ENCODE results near the gene PLIN1.

Gene PLIN1

DNA sequence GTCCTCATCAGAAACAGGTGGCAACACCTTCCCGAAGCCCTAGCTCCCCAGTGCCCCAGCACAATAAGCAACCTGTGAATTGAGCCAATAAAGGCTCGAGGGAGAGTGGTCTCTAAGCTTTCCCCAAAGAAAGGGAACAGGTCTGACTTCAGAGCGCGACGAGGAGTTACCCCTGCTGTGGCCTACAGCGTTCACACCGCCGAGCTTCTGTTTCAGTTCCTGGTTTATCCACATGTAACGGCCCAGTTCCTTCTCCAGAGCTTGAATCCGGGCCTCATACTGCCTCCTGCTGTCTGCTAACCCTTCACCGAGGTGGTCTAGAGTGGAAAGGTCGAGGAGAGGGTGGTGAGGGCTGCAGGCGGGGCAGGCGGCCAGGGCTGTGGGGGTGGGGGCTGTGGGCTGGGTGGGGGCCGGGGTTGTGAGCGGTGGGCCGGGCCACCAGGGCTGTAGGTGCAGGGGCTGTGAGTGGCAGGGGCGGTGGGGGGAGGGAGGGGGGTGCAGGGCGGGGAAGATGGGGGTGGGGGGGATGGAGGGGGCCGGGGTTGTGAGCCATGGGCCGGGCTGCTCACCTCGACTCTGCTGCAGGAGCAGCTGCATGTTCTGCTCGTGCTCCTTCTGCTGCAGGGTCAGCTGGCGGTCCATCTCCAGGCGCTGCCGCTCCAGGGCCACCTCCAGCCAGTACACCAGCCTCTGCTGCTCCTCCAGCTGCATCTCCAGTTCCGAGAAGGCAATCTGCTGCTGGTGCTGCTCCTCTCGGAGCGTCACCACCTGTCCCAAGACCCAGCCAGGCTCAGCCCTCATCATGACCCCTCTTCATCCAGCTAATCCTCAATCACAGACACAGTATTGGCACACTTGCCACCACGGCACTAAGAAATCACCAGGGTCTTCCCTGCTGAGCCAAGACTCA, 50.1 kb downstream of the PLIN1 start:
- DNase-seq (ENCODE audit: low read depth), result no peak

DNA sequence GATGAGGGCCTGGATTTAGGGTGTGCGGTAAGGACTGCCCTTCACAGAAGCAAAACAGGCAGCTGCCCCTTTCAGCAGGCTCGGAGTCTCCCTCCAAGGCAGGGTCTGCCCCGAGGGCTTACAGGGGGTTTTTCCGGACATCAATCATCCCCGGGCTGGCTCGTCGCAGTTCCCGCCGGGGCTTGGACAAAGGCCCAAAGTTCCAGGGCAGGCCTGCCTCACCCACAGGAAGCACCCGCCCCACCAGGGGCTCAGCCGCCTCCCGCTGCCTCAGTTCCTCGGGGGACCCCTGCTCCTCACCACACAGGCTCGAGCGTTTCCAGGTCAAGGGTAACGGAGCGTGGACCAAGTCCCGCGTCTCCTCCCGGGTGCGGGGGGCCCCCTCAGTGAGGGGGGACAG, 50.9 kb downstream of the PLIN1 start:
- no peak for DNase-seq (ENCODE audit: low read depth)

DNA sequence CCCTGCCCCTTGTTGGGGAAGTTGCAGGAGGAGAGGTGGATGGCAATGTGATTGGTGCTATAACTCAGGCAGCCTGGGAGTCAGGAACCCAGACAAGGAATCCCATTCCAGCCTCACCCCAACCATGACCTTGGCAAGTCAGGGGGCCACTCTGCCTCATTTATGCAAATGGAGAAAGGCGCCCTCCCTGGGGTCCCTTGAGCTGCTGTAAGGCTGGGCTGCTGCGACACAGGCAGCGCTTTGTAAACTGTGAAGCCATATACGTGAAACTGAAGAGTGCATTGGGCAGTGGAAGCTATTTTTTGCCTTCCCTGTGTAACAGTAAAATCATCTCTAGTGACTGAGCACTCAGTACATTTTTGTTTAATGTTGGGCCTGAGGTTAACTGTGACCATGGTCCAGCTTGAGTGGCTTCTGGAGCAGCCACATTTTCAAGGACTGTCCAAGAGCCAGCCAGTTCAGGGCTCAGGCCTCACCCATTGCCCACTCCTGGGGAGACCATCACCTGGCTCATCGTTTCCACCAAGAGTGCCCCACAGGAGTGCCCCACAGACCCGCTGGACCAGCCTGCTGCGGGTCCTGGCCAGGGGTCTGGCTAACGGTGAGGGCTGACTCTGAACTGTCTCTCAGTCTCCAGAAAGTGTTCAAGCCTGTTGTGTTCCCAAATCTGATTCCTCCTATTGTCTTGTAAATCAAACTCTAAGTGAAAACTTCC, 51.8 kb downstream of the PLIN1 start:
- DNase-seq (ENCODE audit: low read depth), result no peak

DNA sequence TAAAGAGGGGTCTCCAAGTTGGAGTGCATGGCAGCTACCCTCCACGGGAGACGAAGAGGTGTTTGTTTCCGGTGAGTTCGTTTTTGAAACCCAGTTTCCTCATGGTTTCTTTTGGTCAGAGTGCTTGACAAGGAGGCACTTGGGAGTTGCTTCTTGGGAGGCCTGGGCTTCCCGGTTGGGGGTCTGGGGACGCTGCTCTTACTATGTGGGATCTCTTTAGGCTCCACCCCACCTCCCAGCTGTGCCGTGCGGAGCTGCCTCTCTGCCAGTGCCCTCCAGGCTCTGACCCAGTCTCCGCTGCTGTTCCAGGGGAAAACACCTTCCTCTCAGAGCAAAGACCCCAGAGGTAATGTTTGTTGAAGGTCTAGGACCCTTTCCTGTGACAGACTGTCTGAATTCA, 53.5 kb downstream of the PLIN1 start:
- no peak for DNase-seq (ENCODE audit: low read depth)

DNA sequence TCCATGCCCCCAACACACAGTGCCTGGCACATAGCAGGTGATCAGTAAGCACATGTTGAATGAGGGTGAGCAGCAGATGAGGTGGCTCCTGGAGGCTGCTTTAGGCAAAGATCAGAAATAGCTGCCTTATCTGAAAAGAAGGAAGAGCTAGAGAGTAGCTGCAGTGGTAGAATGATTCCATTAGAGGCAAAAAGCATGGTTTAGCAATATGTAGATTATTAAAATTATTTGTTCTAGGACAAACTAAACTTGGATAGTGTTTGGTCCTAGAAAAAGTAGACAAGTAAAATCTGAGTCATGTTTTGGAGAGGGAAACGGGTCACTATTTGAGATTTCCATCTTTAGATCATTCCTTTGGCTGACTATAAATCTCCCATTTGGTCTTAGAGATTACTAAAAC, 56.0 kb downstream of the PLIN1 start:
- no peak for DNase-seq (ENCODE audit: low read depth)

DNA sequence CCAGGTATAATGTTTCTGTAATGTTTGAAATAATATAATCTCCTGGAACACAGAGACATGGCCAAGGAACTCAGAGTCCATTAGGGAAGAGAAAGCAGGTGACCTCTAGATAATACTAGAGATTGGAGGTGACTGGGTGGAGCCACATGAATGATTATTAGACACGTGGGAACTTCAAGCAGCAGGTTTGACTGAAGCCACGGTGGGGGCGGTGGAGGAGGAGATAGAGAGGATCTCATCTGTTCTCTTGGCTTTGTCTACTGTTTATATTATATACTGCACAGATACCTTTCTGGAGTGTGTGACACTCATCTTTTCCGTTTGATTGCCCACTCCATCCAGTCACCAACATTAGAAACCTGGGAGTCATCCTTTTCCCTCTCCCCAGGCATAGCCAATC, 57.6 kb downstream of the PLIN1 start:
- DNase-seq (ENCODE audit: low read depth), result no peak

DNA sequence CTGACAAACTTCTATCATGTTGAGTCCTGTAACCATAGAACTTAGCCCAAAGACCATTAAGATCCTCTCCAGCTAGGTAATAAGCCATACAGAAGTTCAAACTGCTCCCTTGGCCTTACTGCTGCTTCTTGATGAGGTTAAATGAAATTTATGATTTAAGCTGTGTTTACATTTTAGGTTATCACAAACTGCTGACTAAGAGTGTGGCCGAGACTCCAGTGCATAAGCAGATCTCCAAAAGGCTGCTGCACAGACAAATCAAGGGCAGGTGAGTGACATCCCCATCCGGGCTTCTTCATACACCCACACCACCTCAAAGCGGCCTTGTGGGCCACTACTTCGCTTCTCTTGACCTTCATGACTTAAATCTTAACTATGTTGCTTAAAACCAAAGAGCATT, 62.9 kb downstream of the PLIN1 start:
- DNase-seq (ENCODE audit: low read depth), result no peak

DNA sequence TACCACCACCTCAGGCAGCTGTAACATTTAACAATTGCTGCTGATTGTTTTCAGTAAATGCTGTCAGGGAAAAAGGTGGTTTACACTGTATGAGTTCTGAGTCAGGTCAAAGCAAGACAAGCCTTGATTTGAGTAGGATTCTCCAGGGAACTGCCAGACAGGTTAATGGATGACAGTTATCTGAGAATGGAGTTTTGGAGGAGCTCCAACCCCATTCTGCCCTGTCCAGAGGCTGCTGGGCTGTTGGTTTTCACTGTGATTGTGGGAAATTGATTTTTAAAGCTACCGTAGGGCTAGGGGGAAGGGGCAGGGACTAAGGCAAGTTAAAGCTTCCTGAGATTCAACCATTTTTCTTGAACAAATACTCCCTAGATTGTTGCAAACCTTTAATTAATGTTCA, 64.0 kb downstream of the PLIN1 start:
- DNase-seq (ENCODE audit: low read depth), result no peak

All from stimulated activated CD8-positive, alpha-beta memory T cell treated with anti-CD3 and anti-CD28 coated beads, Interleukin-12 subunit alpha, Interleukin-12 subunit beta, amount 100 ng/mL, for 4 hours (primary cell).